Activated T-cell treated with anti-CD3 and anti-CD28 coated beads, Interleukin-2, amount 50 U/mL, for 1 hour (primary cell): Measurements from ENCODE around the gene PIK3CD.

Source experiments
- DNase-seq: peaks from one replicate; pipeline ENCODE4 v3.0.0-alpha.2; 2020

PIK3CD gene

GRCh38 chr1:9720785-9721605 lies 69.5 kb downstream of the PIK3CD start:
- DNase-seq, result no peak

- peak; percentile 85 for DNase-seq
Measured at GRCh38 chr1:9721606-9722377, 70.3 kb downstream of the PIK3CD start.

- DNase-seq, result no peak
Measured at GRCh38 chr1:9722378-9722749, 70.8 kb downstream of the PIK3CD start.

GRCh38 chr1:9723068-9723805 lies 71.7 kb downstream of the PIK3CD start:
- no peak for DNase-seq

GRCh38 chr1:9723926-9724325 lies 72.4 kb downstream of the PIK3CD start:
- DNase-seq, result no peak

GRCh38 chr1:9724706-9725476 lies 73.4 kb downstream of the PIK3CD start:
- DNase-seq, result peak; percentile 77

GRCh38 chr1:9726406-9726805 lies 74.9 kb downstream of the PIK3CD start:
- DNase-seq, result no peak

- no peak for DNase-seq
Measured at GRCh38 chr1:9726905-9727595, 75.5 kb downstream of the PIK3CD start.

GRCh38 chr1:9728451-9729295 lies 77.1 kb downstream of the PIK3CD start:
- peak; percentile 65 for DNase-seq

- no peak for DNase-seq
Measured at GRCh38 chr1:9729523-9729922, 78.0 kb downstream of the PIK3CD start.

- DNase-seq, result no peak
Measured at GRCh38 chr1:9730096-9730901, 78.8 kb downstream of the PIK3CD start.

GRCh38 chr1:9731051-9731537 lies 79.6 kb downstream of the PIK3CD start:
- no peak for DNase-seq

- DNase-seq, result no peak
Measured at GRCh38 chr1:9731561-9731960, 80.0 kb downstream of the PIK3CD start.

- DNase-seq, result no peak
Measured at GRCh38 chr1:9732123-9732971, 80.8 kb downstream of the PIK3CD start.

GRCh38 chr1:9733160-9733789 lies 81.7 kb downstream of the PIK3CD start:
- DNase-seq, result no peak

- no peak for DNase-seq
Measured at GRCh38 chr1:9735800-9736199, 84.3 kb downstream of the PIK3CD start.

GRCh38 chr1:9736241-9736640 lies 84.7 kb downstream of the PIK3CD start:
- DNase-seq, result no peak

GRCh38 chr1:9737057-9737456 lies 85.5 kb downstream of the PIK3CD start:
- no peak for DNase-seq

GRCh38 chr1:9737671-9738070 lies 86.1 kb downstream of the PIK3CD start:
- DNase-seq, result no peak
